Measurements from ENCODE around the gene PTPN2. TPM values are rescaled to one million over a fixed set of nuclear protein-coding genes. Genes with fewer than 3 reads are reported as not detected.
"Not testable (repeated sequence)": the region's sequence is repeated elsewhere in the genome, so short reads cannot be mapped to it uniquely, and the experiment has no call there.

The PTPN2 gene
- total and polyA plus RNA-seq, 4 donors, result 47.8 to 79.9 (median 64.3) TPM

DNA sequence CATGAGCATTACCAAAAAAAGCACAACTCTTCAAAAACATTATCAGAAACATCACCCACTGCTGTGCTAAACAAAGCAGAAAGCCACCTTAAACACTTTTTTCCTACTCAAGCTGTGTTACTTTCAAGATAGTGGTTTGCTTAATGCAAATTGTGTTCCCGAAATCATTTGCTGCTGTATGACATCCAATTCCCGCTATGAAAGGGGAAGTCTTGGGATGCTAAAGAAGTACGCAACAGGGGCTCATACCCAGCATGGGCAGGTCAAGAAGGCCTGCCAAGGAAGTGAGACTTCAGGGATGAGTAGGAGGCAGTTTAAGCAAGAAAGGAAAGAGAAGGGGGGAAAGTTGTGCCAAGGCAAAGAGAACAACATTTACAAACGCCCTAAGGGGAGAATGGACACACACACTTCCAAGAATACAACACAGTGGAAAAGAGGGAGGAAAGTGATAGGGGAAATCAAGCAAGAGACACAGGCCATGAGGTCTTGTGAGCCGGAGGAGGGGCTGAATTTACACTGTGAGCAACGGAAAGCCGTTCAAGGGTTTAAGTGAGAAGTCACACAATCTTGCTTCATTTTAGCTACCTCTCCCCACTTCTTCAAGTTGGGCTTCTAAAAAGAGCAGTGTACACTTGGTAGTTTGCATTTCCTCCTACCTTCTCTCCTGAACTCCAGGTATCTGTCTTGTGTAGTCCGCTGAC is 4.0 kb downstream of the PTPN2 start:
- Histone ChIP-seq H3K27ac (ENCODE audit: low read depth in 1 of 2, low read length in 1 of 2) (peak overlapping the region in 1 of 2 donors; percentile 73), H3K4me1 (ENCODE audit: control insufficient read depth in 5 of 5, insufficient read depth in 5 of 5, low read length in 5 of 5) (peaks cover 0 to 22% (median 13%) of the 10 kb centered on the region in 5 donors), H3K27me3 (ENCODE audit: control insufficient read depth in 3 of 3, insufficient read depth in 3 of 3, low read length in 2 of 3) (no peaks in the 10 kb centered on the region), H3K9ac (ENCODE audit: insufficient read depth in 1 of 2, low read length in 2 of 2) (no peak overlapping the region), H3K4me3 (no peak overlapping the region), H3K9me3 (ENCODE audit: control insufficient read depth in 4 of 4, insufficient read depth in 3 of 4, low read length in 3 of 4) (no peaks in the 10 kb centered on the region), H3K36me3 (ENCODE audit: control insufficient read depth in 4 of 4, insufficient read depth in 4 of 4, low read length in 4 of 4) (no peaks in the 10 kb centered on the region)
- ATAC-seq (ENCODE audit: insufficient read depth, low FRiP score), result peak; percentile 21
- WGBS, 2 donors, result 25 to 47% methylated on average over 8 of the region's 8 CpGs
- TF ChIP-seq, protein P1, sequence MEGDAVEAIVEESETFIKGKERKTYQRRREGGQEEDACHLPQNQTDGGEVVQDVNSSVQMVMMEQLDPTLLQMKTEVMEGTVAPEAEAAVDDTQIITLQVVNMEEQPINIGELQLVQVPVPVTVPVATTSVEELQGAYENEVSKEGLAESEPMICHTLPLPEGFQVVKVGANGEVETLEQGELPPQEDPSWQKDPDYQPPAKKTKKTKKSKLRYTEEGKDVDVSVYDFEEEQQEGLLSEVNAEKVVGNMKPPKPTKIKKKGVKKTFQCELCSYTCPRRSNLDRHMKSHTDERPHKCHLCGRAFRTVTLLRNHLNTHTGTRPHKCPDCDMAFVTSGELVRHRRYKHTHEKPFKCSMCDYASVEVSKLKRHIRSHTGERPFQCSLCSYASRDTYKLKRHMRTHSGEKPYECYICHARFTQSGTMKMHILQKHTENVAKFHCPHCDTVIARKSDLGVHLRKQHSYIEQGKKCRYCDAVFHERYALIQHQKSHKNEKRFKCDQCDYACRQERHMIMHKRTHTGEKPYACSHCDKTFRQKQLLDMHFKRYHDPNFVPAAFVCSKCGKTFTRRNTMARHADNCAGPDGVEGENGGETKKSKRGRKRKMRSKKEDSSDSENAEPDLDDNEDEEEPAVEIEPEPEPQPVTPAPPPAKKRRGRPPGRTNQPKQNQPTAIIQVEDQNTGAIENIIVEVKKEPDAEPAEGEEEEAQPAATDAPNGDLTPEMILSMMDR (IDR thresholded peaks at IDR 0.05; ENCODE audit: control extremely low read depth, extremely low read depth), result no peak
- no peak for DNase-seq

DNA sequence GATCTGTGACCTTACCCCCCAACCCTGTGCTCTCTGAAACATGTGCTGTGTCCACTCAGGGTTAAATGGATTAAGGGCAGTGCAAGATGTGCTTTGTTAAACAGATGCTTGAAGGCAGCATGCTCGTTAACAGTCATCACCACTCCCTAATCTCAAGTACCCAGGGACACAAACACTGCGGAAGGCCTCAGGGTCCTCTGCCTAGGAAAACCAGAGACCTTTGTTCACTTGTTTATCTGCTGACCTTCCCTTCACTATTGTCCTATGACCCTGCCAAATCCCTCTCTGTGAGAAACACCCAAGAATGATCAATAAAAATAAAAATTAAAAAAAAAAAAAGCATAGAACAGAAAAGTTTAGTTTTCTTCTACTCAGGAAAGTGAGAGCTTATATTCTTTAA is 9.0 kb downstream of the PTPN2 start:
- not testable (repeated sequence) for DNase-seq; H3K36me3 ChIP-seq (ENCODE audit: control insufficient read depth in 4 of 4, insufficient read depth in 4 of 4, low read length in 4 of 4); ATAC-seq (ENCODE audit: insufficient read depth, low FRiP score); H3K4me3 ChIP-seq; H3K9ac ChIP-seq (ENCODE audit: insufficient read depth in 1 of 2, low read length in 2 of 2); H3K9me3 ChIP-seq (ENCODE audit: control insufficient read depth in 4 of 4, insufficient read depth in 3 of 4, low read length in 3 of 4); H3K27ac ChIP-seq (ENCODE audit: low read depth in 1 of 2, low read length in 1 of 2); H3K4me1 ChIP-seq (ENCODE audit: control insufficient read depth in 5 of 5, insufficient read depth in 5 of 5, low read length in 5 of 5); H3K27me3 ChIP-seq (ENCODE audit: control insufficient read depth in 3 of 3, insufficient read depth in 3 of 3, low read length in 2 of 3)
- 73% methylated on average over 1 of the region's 2 CpGs; no CpG with 5 or more reads in 1 of the 2 donors for WGBS, 2 donors

DNA sequence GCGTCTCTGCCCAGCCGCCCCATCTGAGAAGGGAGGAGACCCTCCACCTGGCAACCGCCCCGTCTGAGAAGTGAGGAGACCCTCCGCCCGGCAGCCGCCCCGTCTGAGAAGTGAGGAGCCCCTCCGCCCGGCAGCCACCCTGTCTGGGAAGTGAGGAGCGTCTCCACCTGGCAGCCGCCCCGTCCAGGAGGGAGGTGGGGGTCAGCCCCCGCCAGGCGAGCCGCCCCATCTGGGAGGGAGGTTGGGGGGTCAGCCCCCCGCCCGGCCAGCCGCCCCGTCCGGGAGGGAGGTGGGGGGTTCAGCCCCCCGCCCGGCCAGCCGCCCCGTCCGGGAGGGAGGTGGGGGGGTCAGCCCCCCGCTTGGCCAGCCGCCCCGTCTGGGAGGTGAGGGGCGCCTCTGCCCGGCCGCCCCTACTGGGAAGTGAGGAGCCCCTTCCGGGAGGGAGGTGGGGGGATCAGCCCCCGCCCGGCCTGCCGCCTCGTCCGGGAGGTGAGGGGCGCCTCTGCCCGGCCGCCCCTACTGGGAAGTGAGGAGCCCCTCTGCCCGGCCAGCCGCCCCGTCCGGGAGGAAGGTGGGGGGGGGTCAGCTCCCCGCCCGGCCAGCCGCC is 10.0 kb downstream of the PTPN2 start:
- WGBS, 2 donors, result 96 to 98% methylated on average over 17 to 48 of the region's 48 CpGs
- H3K27me3 ChIP-seq (ENCODE audit: control insufficient read depth in 3 of 3, insufficient read depth in 3 of 3, low read length in 2 of 3), result not testable (repeated sequence)

DNA sequence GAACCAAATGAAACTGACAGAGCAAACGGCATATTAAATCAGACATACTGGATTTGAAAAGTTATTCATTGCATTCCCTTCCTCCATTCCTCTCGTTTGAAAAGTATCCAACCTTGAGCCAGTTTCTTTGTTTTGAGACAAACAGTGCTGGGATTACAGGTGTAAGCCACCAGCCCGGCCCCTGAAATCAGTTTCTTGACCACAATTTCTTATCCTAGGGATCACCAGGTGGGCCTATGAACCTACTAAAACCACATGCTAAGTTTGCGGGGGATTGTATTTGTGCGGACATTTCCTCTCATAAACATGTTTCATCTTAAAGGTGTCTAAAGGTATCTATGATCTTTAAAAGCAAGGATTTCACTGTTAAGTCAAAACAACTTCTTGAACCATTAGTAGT is 11.6 kb downstream of the PTPN2 start:
- TF ChIP-seq, protein P1 (IDR thresholded peaks at IDR 0.05; ENCODE audit: control extremely low read depth, extremely low read depth), result no peak
- no peak overlapping the region for H3K27ac ChIP-seq (ENCODE audit: low read depth in 1 of 2, low read length in 1 of 2)
- no peak overlapping the region for H3K4me3 ChIP-seq
- H3K9me3 ChIP-seq (ENCODE audit: control insufficient read depth in 4 of 4, insufficient read depth in 3 of 4, low read length in 3 of 4), result no peaks in the 10 kb centered on the region
- DNase-seq, result no peak
- H3K9ac ChIP-seq (ENCODE audit: insufficient read depth in 1 of 2, low read length in 2 of 2), result no peak overlapping the region
- H3K27me3 ChIP-seq (ENCODE audit: control insufficient read depth in 3 of 3, insufficient read depth in 3 of 3, low read length in 2 of 3), result no peaks in the 10 kb centered on the region
- peaks cover 0 to 2% (median 0%) of the 10 kb centered on the region in 5 donors for H3K4me1 ChIP-seq (ENCODE audit: control insufficient read depth in 5 of 5, insufficient read depth in 5 of 5, low read length in 5 of 5)
- peaks cover 0 to 2% (median under 1%) of the 10 kb centered on the region in 4 donors for H3K36me3 ChIP-seq (ENCODE audit: control insufficient read depth in 4 of 4, insufficient read depth in 4 of 4, low read length in 4 of 4)
- 83 to 88% methylated on average over 5 of the region's 5 CpGs for WGBS, 2 donors
- ATAC-seq (ENCODE audit: insufficient read depth, low FRiP score), result no peak

More for the DNA sequence above, 10.0 kb downstream of the PTPN2 start:
- not testable (repeated sequence) for ATAC-seq (ENCODE audit: insufficient read depth, low FRiP score); H3K27ac ChIP-seq (ENCODE audit: low read depth in 1 of 2, low read length in 1 of 2); H3K9ac ChIP-seq (ENCODE audit: insufficient read depth in 1 of 2, low read length in 2 of 2); DNase-seq; H3K36me3 ChIP-seq (ENCODE audit: control insufficient read depth in 4 of 4, insufficient read depth in 4 of 4, low read length in 4 of 4); H3K4me3 ChIP-seq; H3K4me1 ChIP-seq (ENCODE audit: control insufficient read depth in 5 of 5, insufficient read depth in 5 of 5, low read length in 5 of 5); H3K9me3 ChIP-seq (ENCODE audit: control insufficient read depth in 4 of 4, insufficient read depth in 3 of 4, low read length in 3 of 4)
